PC-3 (cell line): ENCODE measurements around the gene SORBS2. TPM values are rescaled to one million over a fixed set of nuclear protein-coding genes. Genes with fewer than 3 reads are reported as not detected.

Source experiments
- ATAC-seq: fragments of 200-7000 bp; cut with Tn5 transposase; 2 replicates; pipeline ENCODE4 v1.9.1; 2020; ENCODE audit warnings: mild to moderate bottlenecking, moderate library complexity
- BruUV-seq: library from RNA; stranded (reverse); fragments of 400-500 nt; replicated peaks from 2 replicates; lab custom pipeline; 2021; lab: Mats Ljungman, UMichigan
- CTCF ChIA-PET: fragments of 300-600 bp; sonication (Branson Sonifier 250); formaldehyde crosslinking; loops from one replicate; lab custom pipeline; 2022; ENCODE audit warnings: antibody characterized with exemption; lab: Charles Lee
- POLR2A ChIA-PET: fragments of 300-600 bp; sonication (Branson Sonifier 250); formaldehyde crosslinking; loops from one replicate; lab custom pipeline; 2022; ENCODE audit warnings: antibody characterized with exemption; ENCODE audit not compliant: unreplicated experiment; lab: Charles Lee
- DNase-seq: peaks from one replicate; pipeline ENCODE4 v3.0.0-alpha.2; 2015
- H2AFZ ChIP-seq: fragments of 300-600 bp; sonication (generic); 2 replicates; pipeline ENCODE4 v1.6.0; 2016; ENCODE audit warnings: antibody characterized with exemption, low read length
- H3F3A ChIP-seq: fragments of 300-600 bp; sonication (generic); one replicate; pipeline ENCODE4 v1.6.0; 2017; ENCODE audit warnings: antibody characterized with exemption, low read length, control low read depth, mild to moderate bottlenecking; ENCODE audit not compliant: unreplicated experiment
- H3K27ac ChIP-seq: fragments of 300-600 bp; sonication (generic); 2 replicates; pipeline ENCODE4 v1.5.1; 2016; ENCODE audit warnings: mild to moderate bottlenecking, low read length
- H3K27me3 ChIP-seq: fragments of 300-600 bp; sonication (generic); 2 replicates; pipeline ENCODE4 v1.6.1; 2016; ENCODE audit warnings: low read length, mixed read lengths
- H3K36me3 ChIP-seq: fragments of 300-600 bp; sonication (generic); 2 replicates; pipeline ENCODE4 v1.6.1; 2016; ENCODE audit warnings: low read depth, mixed run types, low read length, mixed read lengths
- H3K4me1 ChIP-seq: fragments of 300-600 bp; sonication (generic); 2 replicates; pipeline ENCODE4 v1.5.1; 2016; ENCODE audit warnings: low read length; ENCODE audit not compliant: insufficient read depth
- H3K4me2 ChIP-seq: fragments of 300-600 bp; sonication (generic); 2 replicates; pipeline ENCODE4 v1.6.0; 2016; ENCODE audit warnings: low read length
- H3K4me3 ChIP-seq: fragments of 300-600 bp; sonication (generic); 2 replicates; pipeline ENCODE4 v1.5.1; 2016; ENCODE audit warnings: mild to moderate bottlenecking, low read length, mixed read lengths
- H3K79me2 ChIP-seq: fragments of 300-600 bp; sonication (generic); 2 replicates; pipeline ENCODE4 v1.6.1; 2017; ENCODE audit warnings: low read length, mixed read lengths
- H3K9ac ChIP-seq: fragments of 300-600 bp; sonication (generic); 2 replicates; pipeline ENCODE4 v1.6.0; 2016; ENCODE audit warnings: mild to moderate bottlenecking, low read length
- H3K9me2 ChIP-seq: fragments of 300-600 bp; sonication (generic); replicated peaks from 2 replicates; pipeline ENCODE4 v1.6.1; 2016; ENCODE audit warnings: mixed run types, low read length, mixed read lengths
- H3K9me3 ChIP-seq: fragments of 300-600 bp; sonication (generic); 2 replicates; pipeline ENCODE4 v1.6.1; 2016; ENCODE audit warnings: low read length, mixed read lengths
- H4K20me1 ChIP-seq: fragments of 300-600 bp; sonication (generic); 2 replicates; pipeline ENCODE4 v1.6.1; 2016; ENCODE audit warnings: low read length, mixed read lengths
- EZH2 ChIP-seq: fragments of 300-600 bp; sonication (generic); IDR thresholded peaks from one replicate; pipeline ENCODE4 v1.6.1; 2017; ENCODE audit warnings: antibody characterized with exemption, mild to moderate bottlenecking, low read length; ENCODE audit not compliant: unreplicated experiment
- EZH2phosphoT487 ChIP-seq: fragments of 300-600 bp; sonication (generic); IDR thresholded peaks from 2 replicates; pipeline ENCODE4 v1.6.1; 2018; ENCODE audit warnings: mild to moderate bottlenecking, antibody characterized with exemption, low read length, borderline replicate concordance
- intact Hi-C: fragments of 100-400 bp; cut with micrococcal nuclease; formaldehyde crosslinking; loops from 2 replicates; pipeline ENCODE4 v1.9.0; 2023
- total RNA-seq: library from RNA; depleted of rRNA; stranded (reverse); fragments of >200 nt; gene quantifications from 2 replicates; pipeline ENCODE4 v1.2.3, GENCODE V29; 2014
- TF ChIP-seq, protein P1 (sequence below): fragments of 300-600 bp; sonication (generic); conservative IDR thresholded peaks from 2 replicates; pipeline ENCODE4 v1.5.1; 2017; ENCODE audit warnings: antibody characterized with exemption, low read depth, mild to moderate bottlenecking, low read length

SORBS2 gene
- total RNA-seq, 1 experiment from 2014 or later = 3.6 TPM

DNA sequence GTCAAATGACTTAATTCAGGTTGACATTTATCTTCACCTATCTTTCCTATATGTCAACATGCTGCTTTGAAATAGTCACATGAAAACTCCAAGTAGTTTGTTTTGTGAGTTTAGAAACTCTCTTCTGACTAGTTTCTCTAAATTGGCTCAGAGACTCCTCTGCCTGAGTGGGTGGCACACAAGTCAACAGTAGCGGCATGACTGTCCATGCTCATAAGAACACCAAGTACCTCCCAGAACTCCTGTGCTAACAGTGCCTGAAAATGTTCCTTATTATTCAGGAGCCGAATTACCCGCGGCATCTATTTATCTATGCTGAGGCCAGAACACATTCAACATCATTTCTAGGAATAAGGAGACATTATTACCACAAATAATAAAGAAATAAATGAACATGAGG, 116.3 kb downstream of the SORBS2 start:
- H3K4me3 ChIP-seq = no peak overlapping the region
- H3K4me2 ChIP-seq = no peak overlapping the region
- H3K27ac ChIP-seq = no peak overlapping the region
- H4K20me1 ChIP-seq = no peaks in the 10 kb centered on the region
- CTCF ChIA-PET = no interaction called here
- H3F3A ChIP-seq = no peaks in the 10 kb centered on the region
- no peaks in the 10 kb centered on the region for H3K36me3 ChIP-seq
- intact Hi-C loops = no loop called here
- ATAC-seq = no peak
- no peaks in the 10 kb centered on the region for H3K4me1 ChIP-seq
- no peak for DNase-seq
- H3K9me3 ChIP-seq = no peaks in the 10 kb centered on the region
- no TSS peak for BruUV-seq
- H3K27me3 ChIP-seq = no peaks in the 10 kb centered on the region
- no peaks in the 10 kb centered on the region for H3K9me2 ChIP-seq
- TF ChIP-seq EZH2phosphoT487 (no peak), EZH2 (no peak)
- TF ChIP-seq, protein P1, sequence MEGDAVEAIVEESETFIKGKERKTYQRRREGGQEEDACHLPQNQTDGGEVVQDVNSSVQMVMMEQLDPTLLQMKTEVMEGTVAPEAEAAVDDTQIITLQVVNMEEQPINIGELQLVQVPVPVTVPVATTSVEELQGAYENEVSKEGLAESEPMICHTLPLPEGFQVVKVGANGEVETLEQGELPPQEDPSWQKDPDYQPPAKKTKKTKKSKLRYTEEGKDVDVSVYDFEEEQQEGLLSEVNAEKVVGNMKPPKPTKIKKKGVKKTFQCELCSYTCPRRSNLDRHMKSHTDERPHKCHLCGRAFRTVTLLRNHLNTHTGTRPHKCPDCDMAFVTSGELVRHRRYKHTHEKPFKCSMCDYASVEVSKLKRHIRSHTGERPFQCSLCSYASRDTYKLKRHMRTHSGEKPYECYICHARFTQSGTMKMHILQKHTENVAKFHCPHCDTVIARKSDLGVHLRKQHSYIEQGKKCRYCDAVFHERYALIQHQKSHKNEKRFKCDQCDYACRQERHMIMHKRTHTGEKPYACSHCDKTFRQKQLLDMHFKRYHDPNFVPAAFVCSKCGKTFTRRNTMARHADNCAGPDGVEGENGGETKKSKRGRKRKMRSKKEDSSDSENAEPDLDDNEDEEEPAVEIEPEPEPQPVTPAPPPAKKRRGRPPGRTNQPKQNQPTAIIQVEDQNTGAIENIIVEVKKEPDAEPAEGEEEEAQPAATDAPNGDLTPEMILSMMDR = no peak
- POLR2A ChIA-PET = no interaction called here
- no peak overlapping the region for H2AFZ ChIP-seq
- no peaks in the 10 kb centered on the region for H3K79me2 ChIP-seq
- H3K9ac ChIP-seq = no peak overlapping the region

DNA sequence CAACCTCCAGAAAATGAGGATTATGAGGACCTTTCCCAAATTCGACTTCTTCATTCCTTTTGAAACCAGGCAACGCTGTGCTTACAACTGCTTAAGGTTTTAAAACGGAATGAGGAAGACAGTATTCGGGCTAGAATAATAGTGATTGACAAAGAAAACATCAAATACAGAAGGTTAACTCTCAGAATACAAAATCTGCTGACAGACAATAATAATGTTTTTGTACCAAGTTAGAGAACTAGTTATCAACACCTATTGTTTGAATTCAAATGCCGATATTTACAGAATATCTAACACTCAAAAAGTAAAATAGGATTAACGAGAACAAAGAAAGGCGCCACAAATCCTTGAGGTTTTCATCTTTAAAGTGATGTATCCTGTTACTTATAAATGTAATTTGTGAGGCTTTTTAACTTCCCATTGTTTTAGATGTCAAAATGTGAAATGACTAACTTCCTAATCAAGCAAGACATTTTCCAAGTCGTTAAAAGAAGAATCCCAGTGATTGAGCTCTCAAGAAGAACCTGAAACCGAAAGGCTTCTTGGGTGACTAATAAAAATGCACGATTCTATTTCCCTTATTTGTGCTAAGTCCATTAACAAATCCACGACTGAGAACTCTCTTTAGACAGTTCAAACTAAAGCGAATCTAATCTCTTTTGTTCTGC, 118.3 kb downstream of the SORBS2 start:
- TF ChIP-seq, protein P1 = no peak
- TF ChIP-seq EZH2 (no peak), EZH2phosphoT487 (no peak)
- BruUV-seq = no TSS peak
- no peaks in the 10 kb centered on the region for H3K36me3 ChIP-seq
- ChIA-PET CTCF (no interaction called here), POLR2A (no interaction called here)
- H3K27ac ChIP-seq = no peak overlapping the region
- no peaks in the 10 kb centered on the region for H3K27me3 ChIP-seq
- no peaks in the 10 kb centered on the region for H3F3A ChIP-seq
- intact Hi-C loops = no loop called here
- H3K9me2 ChIP-seq = no peaks in the 10 kb centered on the region
- H3K79me2 ChIP-seq = no peaks in the 10 kb centered on the region
- H3K4me3 ChIP-seq = no peak overlapping the region
- H3K4me1 ChIP-seq = no peaks in the 10 kb centered on the region
- H2AFZ ChIP-seq = no peak overlapping the region
- ATAC-seq = no peak
- H3K9me3 ChIP-seq = no peaks in the 10 kb centered on the region
- no peak overlapping the region for H3K4me2 ChIP-seq
- H3K9ac ChIP-seq = no peak overlapping the region
- H4K20me1 ChIP-seq = no peaks in the 10 kb centered on the region
- DNase-seq = no peak

DNA sequence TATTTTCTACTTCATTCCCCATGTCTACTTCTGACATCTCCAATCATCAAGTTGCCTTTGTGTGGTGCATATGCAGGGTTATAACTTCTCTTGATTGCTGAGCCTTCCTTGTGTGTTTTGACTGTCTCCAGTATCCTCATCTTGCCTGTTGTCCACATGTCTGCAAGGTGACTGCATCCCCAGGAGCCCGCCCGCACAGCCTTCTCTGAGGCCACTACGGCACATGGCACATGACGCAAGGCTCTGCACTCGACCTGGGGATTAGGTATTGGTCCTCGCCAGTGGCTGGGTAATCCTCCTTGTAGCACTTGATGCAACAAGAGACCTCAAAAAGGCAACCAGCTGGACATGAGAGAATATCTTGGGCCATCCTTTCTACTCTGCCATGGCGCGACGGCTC, 122.6 kb downstream of the SORBS2 start:
- H3K9me2 ChIP-seq = no peaks in the 10 kb centered on the region
- no peaks in the 10 kb centered on the region for H3K79me2 ChIP-seq
- no peaks in the 10 kb centered on the region for H3K4me1 ChIP-seq
- H3K36me3 ChIP-seq = no peaks in the 10 kb centered on the region
- no peak overlapping the region for H3K9ac ChIP-seq
- no peak overlapping the region for H2AFZ ChIP-seq
- H3K27ac ChIP-seq = no peak overlapping the region
- H3K4me3 ChIP-seq = no peak overlapping the region
- no peaks in the 10 kb centered on the region for H3K27me3 ChIP-seq
- ChIA-PET CTCF (no interaction called here), POLR2A (no interaction called here)
- no peaks in the 10 kb centered on the region for H3F3A ChIP-seq
- H3K9me3 ChIP-seq = no peaks in the 10 kb centered on the region
- ATAC-seq = no peak
- H4K20me1 ChIP-seq = no peaks in the 10 kb centered on the region
- DNase-seq = no peak
- TF ChIP-seq, protein P1 = no peak
- TF ChIP-seq EZH2phosphoT487 = no peak
- TF ChIP-seq EZH2 = no peak
- H3K4me2 ChIP-seq = no peak overlapping the region
- intact Hi-C loops = no loop called here
- no TSS peak for BruUV-seq
